Measurements from ENCODE around the gene IQGAP2. TPM values are rescaled to one million over a fixed set of nuclear protein-coding genes. Genes with fewer than 3 reads are reported as not detected.

IQGAP2 gene
- total and polyA plus RNA-seq, 9 of the 15 experiments (the other 6 are each of a cell fraction or from before 2014, with no cell fraction given): 8.7 to 23.2 (median 17.4) TPM

- Histone ChIP-seq H4K20me1 (replicated peaks; ENCODE audit: control insufficient read depth, insufficient read depth, low read length) (no peaks in the 10 kb centered on the region), H3K27me3 (ENCODE audit: control insufficient read depth in 2 of 2, insufficient read depth in 2 of 2, low read length in 2 of 2) (no peaks in the 10 kb centered on the region), H3K9ac (ENCODE audit: insufficient read depth in 1 of 2, low read depth in 2 of 2, low read length in 2 of 2) (no peak overlapping the region), H3K4me1 (replicated peaks in 1 of 2; ENCODE audit: control insufficient read depth in 2 of 2, insufficient read depth in 2 of 2, low read length in 2 of 2) (no peaks in the 10 kb centered on the region), H3K27ac (ENCODE audit: extremely low read depth, low read depth, low read length) (no peak overlapping the region), H3K36me3 (ENCODE audit: control insufficient read depth, insufficient read depth, low read length) (no peaks in the 10 kb centered on the region), H3K4me2 (ENCODE audit: insufficient read depth, low read length) (no peak overlapping the region), H3K79me2 (ENCODE audit: control insufficient read depth, insufficient read depth, low read length) (no peaks in the 10 kb centered on the region), H3K9me3 (replicated peaks; ENCODE audit: control insufficient read depth, insufficient read depth, low read depth, low read length) (no peaks in the 10 kb centered on the region; the same call in 1 of the 2 replicates), H2AFZ (ENCODE audit: low read depth, low read length) (no peak overlapping the region), H3K9me1 (ENCODE audit: control insufficient read depth, insufficient read depth, low read length) (no peaks in the 10 kb centered on the region), H3K4me3 (no peak overlapping the region)
- intact Hi-C loops (cut with micrococcal nuclease): no loop called here
- FAIRE-seq (no peak), ATAC-seq (no peak), DNase-seq (ENCODE audit: extremely low read depth in 1 of 4, low spot score in 3 of 4) (no peak)
- ChIA-PET CTCF (ENCODE audit: low intra/inter-chr PET ratio) (no interaction called here), POLR2A (interaction anchor here (0.9 kb wide), 1 partner anchor 17 kb away, joined by 4 read pairs; no protein-coding TSS in a partner anchor)
- no peak for TF ChIP-seq ZNF561 (CRISPR knock-in tag; conservative IDR thresholded peaks at IDR 0.05)
- TF ChIP-seq, protein P1, sequence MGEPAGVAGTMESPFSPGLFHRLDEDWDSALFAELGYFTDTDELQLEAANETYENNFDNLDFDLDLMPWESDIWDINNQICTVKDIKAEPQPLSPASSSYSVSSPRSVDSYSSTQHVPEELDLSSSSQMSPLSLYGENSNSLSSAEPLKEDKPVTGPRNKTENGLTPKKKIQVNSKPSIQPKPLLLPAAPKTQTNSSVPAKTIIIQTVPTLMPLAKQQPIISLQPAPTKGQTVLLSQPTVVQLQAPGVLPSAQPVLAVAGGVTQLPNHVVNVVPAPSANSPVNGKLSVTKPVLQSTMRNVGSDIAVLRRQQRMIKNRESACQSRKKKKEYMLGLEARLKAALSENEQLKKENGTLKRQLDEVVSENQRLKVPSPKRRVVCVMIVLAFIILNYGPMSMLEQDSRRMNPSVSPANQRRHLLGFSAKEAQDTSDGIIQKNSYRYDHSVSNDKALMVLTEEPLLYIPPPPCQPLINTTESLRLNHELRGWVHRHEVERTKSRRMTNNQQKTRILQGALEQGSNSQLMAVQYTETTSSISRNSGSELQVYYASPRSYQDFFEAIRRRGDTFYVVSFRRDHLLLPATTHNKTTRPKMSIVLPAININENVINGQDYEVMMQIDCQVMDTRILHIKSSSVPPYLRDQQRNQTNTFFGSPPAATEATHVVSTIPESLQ (CRISPR knock-in tag; IDR thresholded peaks at IDR 0.05): no peak
- TF ChIP-seq ZZZ3 (IDR thresholded peaks at IDR 0.05): no peak
- TF ChIP-seq ZBTB26 (CRISPR knock-in tag; IDR thresholded peaks at IDR 0.05): no peak
- TF ChIP-seq ZNF445 (CRISPR knock-in tag; IDR thresholded peaks at IDR 0.05; ENCODE audit: low read depth): no peak
- TF ChIP-seq SRSF3 (IDR thresholded peaks at IDR 0.05; ENCODE audit: insufficient read depth, low read length): no peak
- no peak for TF ChIP-seq ZNF384 (IDR thresholded peaks at IDR 0.05; ENCODE audit: low read depth, low read length)
- TF ChIP-seq CBFA2T3 (IDR thresholded peaks at IDR 0.05): no peak
- TF ChIP-seq CBX3 (IDR thresholded peaks at IDR 0.05; ENCODE audit: borderline replicate concordance in 1 of 2, low read length in 2 of 2): no peak
- TF ChIP-seq, protein P2, sequence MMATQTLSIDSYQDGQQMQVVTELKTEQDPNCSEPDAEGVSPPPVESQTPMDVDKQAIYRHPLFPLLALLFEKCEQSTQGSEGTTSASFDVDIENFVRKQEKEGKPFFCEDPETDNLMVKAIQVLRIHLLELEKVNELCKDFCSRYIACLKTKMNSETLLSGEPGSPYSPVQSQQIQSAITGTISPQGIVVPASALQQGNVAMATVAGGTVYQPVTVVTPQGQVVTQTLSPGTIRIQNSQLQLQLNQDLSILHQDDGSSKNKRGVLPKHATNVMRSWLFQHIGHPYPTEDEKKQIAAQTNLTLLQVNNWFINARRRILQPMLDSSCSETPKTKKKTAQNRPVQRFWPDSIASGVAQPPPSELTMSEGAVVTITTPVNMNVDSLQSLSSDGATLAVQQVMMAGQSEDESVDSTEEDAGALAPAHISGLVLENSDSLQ (IDR thresholded peaks at IDR 0.05): no peak
- TF ChIP-seq RBM22 (IDR thresholded peaks at IDR 0.05; ENCODE audit: low read depth, low read length, poor library complexity, severe bottlenecking): no peak
- in situ Hi-C loops (cut with MboI): no loop called here
- WGBS (ENCODE audit: insufficient coverage, low coverage, missing lambda C conversion rate): 14% methylated on average over 1 of the region's 1 CpG
- BruUV-seq (replicated peaks): no TSS peak
Observed at GRCh38 chr5:76433261-76433660, 30.2 kb downstream of the IQGAP2 start.
